Occipital lobe (tissue), 2 donors: ENCODE measurements around the gene HGFAC. TPM values are rescaled to one million over a fixed set of nuclear protein-coding genes. Genes with fewer than 3 reads are reported as not detected.

Experiments used
- DNase-seq: peaks from one replicate; lab custom pipeline; 2025; lab: John Stamatoyannopoulos, UW
- total RNA-seq: library from RNA; depleted of rRNA; stranded (reverse); fragments of >200 nt; gene quantifications from one replicate; pipeline ENCODE4 v1.2.3, GENCODE V29; 2014

The HGFAC gene
- 1.2 TPM for total RNA-seq

GRCh38 chr4:3441501-3442459 is at the start of gene HGFAC:
Gene HGFAC (plus strand): TSS chr4:3441968. CDS start chr4:3442002, 34 bp downstream.
- DNase-seq, result no peak

GRCh38 chr4:3392321-3392720 is 49.4 kb upstream of the HGFAC start:
- DNase-seq, result no peak

- no peak for DNase-seq
Observed at GRCh38 chr4:3393171-3393570, 48.6 kb upstream of the HGFAC start.

- no peak for DNase-seq
Observed at GRCh38 chr4:3396600-3396999, 45.2 kb upstream of the HGFAC start.

- DNase-seq, result no peak
Observed at GRCh38 chr4:3397128-3397527, 44.6 kb upstream of the HGFAC start.

- no peak for DNase-seq
Observed at GRCh38 chr4:3399277-3400194, 42.2 kb upstream of the HGFAC start.

GRCh38 chr4:3401436-3402171 is 40.2 kb upstream of the HGFAC start:
- DNase-seq, result no peak

- no peak for DNase-seq
Observed at GRCh38 chr4:3402491-3403347, 39.0 kb upstream of the HGFAC start.

GRCh38 chr4:3403348-3403906 is 38.3 kb upstream of the HGFAC start:
- DNase-seq, result no peak

GRCh38 chr4:3404546-3404945 is 37.2 kb upstream of the HGFAC start:
- DNase-seq, result no peak

- no peak for DNase-seq
Observed at GRCh38 chr4:3405176-3405575, 36.6 kb upstream of the HGFAC start.

GRCh38 chr4:3406021-3406420 is 35.7 kb upstream of the HGFAC start:
- no peak for DNase-seq

- DNase-seq, result no peak
Observed at GRCh38 chr4:3406431-3406830, 35.3 kb upstream of the HGFAC start.

- no peak for DNase-seq
Observed at GRCh38 chr4:3407171-3407771, 34.5 kb upstream of the HGFAC start.

GRCh38 chr4:3407930-3408792 is 33.6 kb upstream of the HGFAC start:
- DNase-seq, result no peak

- DNase-seq, result no peak
Observed at GRCh38 chr4:3408793-3409330, 32.9 kb upstream of the HGFAC start.

GRCh38 chr4:3409571-3410091 is 32.1 kb upstream of the HGFAC start:
- no peak for DNase-seq
